Measurements from ENCODE around the gene CFHR4. TPM values are rescaled to one million over a fixed set of nuclear protein-coding genes. Genes with fewer than 3 reads are reported as not detected.

The CFHR4 gene
- total RNA-seq, 4 donors from 2014 or later: not detected

DNA sequence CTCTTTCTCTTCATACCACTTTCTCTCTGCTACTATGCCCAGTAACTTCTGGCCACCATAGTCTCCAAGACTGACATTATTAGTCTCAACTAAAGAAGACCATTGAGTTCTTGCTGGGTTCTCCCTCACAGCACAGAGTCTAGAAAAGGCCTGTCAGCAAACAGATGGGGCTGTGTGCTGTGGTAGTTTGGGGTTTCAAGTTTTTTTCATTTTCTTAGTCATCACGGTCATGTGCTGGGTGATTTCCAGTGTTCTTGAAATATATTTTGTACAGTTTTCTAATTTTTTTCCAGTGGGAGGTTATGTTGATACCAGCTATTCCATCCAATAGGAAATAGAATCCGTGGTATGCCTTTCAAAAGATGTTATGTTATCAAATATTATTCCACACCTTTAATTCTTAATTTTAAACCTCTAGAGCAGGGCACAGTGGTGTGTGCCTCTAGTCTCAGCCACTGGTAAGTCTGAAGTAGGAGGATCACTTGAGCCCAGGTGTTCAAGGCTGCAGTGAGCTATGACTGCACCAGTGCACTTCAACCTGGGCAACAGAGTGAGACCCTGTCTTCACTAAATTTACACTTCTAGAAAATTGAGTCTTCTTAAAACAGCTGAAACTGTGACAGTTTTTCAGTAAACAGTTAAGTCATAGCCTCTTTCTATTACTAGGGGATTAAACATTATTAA, 64.0 kb downstream of the CFHR4 start:
- WGBS: 66% methylated on average over 2 of the region's 2 CpGs
- Histone ChIP-seq H3K27me3 (no peaks in the 10 kb centered on the region), H3K27ac (no peak overlapping the region), H3K9me3 (no peaks in the 10 kb centered on the region), H3K36me3 (no peaks in the 10 kb centered on the region), H3K4me1 (no peaks in the 10 kb centered on the region), H3K4me3 (no peak overlapping the region)
- TF ChIP-seq POLR2A (IDR thresholded peaks at IDR 0.05) (no peak), EP300 (IDR thresholded peaks at IDR 0.05) (no peak), POLR2AphosphoS5 (IDR thresholded peaks at IDR 0.05) (no peak)
- TF ChIP-seq, protein P1, sequence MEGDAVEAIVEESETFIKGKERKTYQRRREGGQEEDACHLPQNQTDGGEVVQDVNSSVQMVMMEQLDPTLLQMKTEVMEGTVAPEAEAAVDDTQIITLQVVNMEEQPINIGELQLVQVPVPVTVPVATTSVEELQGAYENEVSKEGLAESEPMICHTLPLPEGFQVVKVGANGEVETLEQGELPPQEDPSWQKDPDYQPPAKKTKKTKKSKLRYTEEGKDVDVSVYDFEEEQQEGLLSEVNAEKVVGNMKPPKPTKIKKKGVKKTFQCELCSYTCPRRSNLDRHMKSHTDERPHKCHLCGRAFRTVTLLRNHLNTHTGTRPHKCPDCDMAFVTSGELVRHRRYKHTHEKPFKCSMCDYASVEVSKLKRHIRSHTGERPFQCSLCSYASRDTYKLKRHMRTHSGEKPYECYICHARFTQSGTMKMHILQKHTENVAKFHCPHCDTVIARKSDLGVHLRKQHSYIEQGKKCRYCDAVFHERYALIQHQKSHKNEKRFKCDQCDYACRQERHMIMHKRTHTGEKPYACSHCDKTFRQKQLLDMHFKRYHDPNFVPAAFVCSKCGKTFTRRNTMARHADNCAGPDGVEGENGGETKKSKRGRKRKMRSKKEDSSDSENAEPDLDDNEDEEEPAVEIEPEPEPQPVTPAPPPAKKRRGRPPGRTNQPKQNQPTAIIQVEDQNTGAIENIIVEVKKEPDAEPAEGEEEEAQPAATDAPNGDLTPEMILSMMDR (IDR thresholded peaks at IDR 0.05): no peak
- no peak for DNase-seq (ENCODE audit: low spot score in 2 of 2)

DNA sequence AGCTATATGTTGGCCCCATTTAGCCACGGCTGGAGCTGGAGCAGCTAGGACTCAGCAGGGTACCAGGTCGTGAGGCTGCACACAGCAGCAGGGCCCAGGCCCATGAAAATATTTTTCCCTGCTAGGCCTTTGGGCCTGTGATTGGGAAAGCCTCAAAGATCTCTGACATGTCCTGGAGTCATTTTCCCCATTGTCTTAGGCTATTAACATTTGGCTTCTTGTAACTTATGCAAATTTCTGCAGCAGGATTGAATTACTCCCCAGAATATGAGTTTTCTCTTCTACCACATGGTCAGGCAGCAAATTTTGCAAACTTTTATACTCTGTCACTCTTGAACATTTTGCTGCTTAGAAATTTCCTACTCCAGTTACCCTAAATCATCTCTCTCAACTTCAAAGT, 66.9 kb downstream of the CFHR4 start:
- TF ChIP-seq POLR2A (IDR thresholded peaks at IDR 0.05) (no peak), EP300 (IDR thresholded peaks at IDR 0.05) (no peak), POLR2AphosphoS5 (IDR thresholded peaks at IDR 0.05) (no peak)
- TF ChIP-seq, protein P1 (IDR thresholded peaks at IDR 0.05): no peak
- no peak overlapping the region for H3K4me3 ChIP-seq
- no peaks in the 10 kb centered on the region for H3K9me3 ChIP-seq
- no peak overlapping the region for H3K27ac ChIP-seq
- no peak for DNase-seq (ENCODE audit: low spot score in 2 of 2)
- 85% methylated on average over 2 of the region's 2 CpGs for WGBS
- no peaks in the 10 kb centered on the region for H3K27me3 ChIP-seq
- no peaks in the 10 kb centered on the region for H3K4me1 ChIP-seq
- H3K36me3 ChIP-seq: no peaks in the 10 kb centered on the region

DNA sequence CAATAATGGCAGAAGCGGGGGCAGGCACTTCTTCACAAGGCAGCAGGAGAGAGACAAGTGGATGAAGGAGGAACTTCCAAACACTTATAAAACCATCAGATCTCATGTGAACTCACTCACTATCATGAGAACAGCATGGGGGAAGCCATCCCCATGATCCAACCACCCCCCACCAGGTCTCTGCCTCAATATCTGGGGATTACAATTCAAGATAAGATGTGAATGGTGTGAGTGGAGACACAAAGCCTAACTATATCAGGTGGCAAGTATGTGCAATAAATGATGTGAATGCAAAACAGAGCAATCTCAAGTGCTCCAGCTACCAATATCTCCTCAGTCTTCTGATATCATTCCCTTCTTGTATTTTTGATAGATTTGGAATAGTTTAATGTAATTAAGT, 68.1 kb downstream of the CFHR4 start:
- no peaks in the 10 kb centered on the region for H3K4me1 ChIP-seq
- 88% methylated on average over 1 of the region's 1 CpG for WGBS

DNA sequence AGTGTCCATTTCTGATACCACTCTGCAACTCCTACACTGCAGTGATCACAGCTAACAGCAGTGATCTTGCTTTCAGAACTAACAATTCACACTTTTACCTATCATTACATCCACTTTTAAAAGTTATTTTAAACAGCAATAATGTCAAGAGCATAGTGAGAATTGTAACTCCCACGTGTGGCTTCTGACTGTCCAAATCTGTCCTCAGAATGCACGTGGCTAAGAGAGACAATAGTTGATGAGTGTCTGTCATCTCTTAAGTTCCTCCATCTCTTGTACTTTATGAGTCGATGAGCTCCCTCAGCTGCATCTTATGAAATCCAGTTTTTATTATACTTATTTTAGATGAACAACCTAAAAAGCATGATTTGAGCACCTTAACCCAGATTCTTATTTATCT, 73.0 kb downstream of the CFHR4 start:
- Histone ChIP-seq H3K36me3 (no peaks in the 10 kb centered on the region), H3K27me3 (no peaks in the 10 kb centered on the region), H3K9me3 (no peaks in the 10 kb centered on the region), H3K27ac (no peak overlapping the region), H3K4me3 (no peak overlapping the region), H3K4me1 (no peaks in the 10 kb centered on the region)
- WGBS: 66% methylated on average over 3 of the region's 3 CpGs
- TF ChIP-seq POLR2AphosphoS5 (IDR thresholded peaks at IDR 0.05): no peak
- no peak for TF ChIP-seq EP300 (IDR thresholded peaks at IDR 0.05)
- no peak for TF ChIP-seq POLR2A (IDR thresholded peaks at IDR 0.05)
- TF ChIP-seq, protein P1 (IDR thresholded peaks at IDR 0.05): no peak
- DNase-seq (ENCODE audit: low spot score in 2 of 2): no peak

More for the DNA sequence above, 68.1 kb downstream of the CFHR4 start:
- Histone ChIP-seq H3K27me3 (no peaks in the 10 kb centered on the region), H3K4me3 (no peak overlapping the region), H3K9me3 (no peaks in the 10 kb centered on the region), H3K36me3 (no peaks in the 10 kb centered on the region), H3K27ac (no peak overlapping the region)
- no peak for DNase-seq (ENCODE audit: low spot score in 2 of 2)
- no peak for TF ChIP-seq POLR2A (IDR thresholded peaks at IDR 0.05)
- TF ChIP-seq EP300 (IDR thresholded peaks at IDR 0.05): no peak
- TF ChIP-seq, protein P1 (IDR thresholded peaks at IDR 0.05): no peak
- TF ChIP-seq POLR2AphosphoS5 (IDR thresholded peaks at IDR 0.05): no peak

Other genes with a start within 250 kb of the CFHR4 start
- 10 to 100 TPM; 12.8 to 45.2 (median 27.3) TPM for gene CFH, start 236.0 kb upstream of the CFHR4 start, total RNA-seq
- not detected for gene CFHR3, start 113.2 kb upstream of the CFHR4 start, total RNA-seq
- gene CFHR1, start 68.3 kb upstream of the CFHR4 start, total RNA-seq: 1 to 10 TPM in 1 of 4 donors, not detected in 3; 1.8 TPM
- 1 to 10 TPM in 1 of 4 donors, not detected in 3; 1.5 TPM for gene CFHR2, start 55.7 kb downstream of the CFHR4 start, total RNA-seq
- gene CFHR5, start 89.5 kb downstream of the CFHR4 start, total RNA-seq: not detected
- gene F13B, start 179.2 kb downstream of the CFHR4 start, total RNA-seq: not detected

Measured in suprapubic skin (tissue), 4 donors.